Endothelial cell of hepatic sinusoid (primary cell): ENCODE data around the gene BAIAP3.

Experiments used
- in situ Hi-C: cut with HindIII; loops from 2 replicates; pipeline ENCODE4 v1.10.0; 2017; ENCODE audit warnings: low sequenced_read_pairs

BAIAP3 gene, protein sequence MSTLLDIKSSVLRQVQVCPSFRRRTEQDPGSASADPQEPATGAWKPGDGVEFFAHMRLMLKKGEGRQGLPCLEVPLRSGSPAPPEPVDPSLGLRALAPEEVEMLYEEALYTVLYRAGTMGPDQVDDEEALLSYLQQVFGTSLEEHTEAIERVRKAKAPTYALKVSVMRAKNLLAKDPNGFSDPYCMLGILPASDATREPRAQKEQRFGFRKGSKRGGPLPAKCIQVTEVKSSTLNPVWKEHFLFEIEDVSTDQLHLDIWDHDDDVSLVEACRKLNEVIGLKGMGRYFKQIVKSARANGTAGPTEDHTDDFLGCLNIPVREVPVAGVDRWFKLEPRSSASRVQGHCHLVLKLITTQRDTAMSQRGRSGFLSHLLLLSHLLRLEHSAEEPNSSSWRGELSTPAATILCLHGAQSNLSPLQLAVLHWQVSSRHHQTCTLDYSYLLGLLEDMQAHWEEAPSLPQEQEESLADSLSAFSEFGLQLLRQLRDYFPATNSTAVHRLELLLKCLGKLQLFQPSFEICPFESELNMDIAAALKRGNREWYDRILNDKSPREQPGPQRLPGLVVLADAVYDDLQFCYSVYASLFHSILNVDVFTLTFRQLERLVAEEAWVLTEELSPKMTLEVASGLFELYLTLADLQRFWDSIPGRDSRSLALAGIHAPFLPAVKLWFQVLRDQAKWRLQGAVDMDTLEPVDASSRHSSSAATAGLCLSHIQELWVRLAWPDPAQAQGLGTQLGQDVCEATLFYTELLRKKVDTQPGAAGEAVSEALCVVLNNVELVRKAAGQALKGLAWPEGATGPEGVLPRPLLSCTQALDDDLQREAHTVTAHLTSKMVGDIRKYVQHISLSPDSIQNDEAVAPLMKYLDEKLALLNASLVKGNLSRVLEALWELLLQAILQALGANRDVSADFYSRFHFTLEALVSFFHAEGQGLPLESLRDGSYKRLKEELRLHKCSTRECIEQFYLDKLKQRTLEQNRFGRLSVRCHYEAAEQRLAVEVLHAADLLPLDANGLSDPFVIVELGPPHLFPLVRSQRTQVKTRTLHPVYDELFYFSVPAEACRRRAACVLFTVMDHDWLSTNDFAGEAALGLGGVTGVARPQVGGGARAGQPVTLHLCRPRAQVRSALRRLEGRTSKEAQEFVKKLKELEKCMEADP

DNA sequence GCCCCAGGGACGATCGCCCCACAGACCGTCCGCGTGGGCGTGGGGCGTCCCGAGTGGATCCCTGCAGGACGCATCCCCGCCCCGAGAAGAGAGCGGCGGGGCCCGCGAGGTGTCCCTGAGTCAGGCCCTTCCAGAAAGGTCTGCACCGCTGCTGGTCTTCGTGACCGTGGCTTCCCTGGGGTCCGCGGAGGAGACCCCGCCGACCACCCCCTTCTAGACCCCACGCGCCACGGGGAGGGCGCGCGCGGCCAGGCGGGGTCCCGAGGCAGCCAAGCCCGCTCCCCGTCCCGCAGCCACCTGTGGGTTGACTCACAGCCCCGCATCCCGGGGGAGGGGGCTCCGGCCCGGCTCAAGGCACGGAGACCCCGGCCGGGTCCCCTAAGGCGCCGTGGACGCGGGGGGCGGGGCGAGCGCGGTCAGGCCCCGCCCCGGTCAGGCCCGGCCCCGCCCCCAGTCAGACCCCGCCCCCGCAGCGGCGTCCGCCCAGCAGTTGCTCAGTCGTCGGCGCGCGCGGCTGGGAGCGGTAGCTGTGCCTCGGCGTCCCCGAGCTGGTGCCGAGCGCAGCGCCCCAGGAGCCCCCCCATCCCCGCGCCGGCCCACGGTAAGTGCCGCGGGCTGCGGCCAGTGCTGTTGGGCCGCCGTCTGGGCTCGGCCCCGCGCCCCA is at the start of gene BAIAP3:
Gene BAIAP3 (plus strand): TSS at position 497 of the 664 bp plus-strand sequence. CDS start 4,905 bp downstream, outside the sequence.
- in situ Hi-C loops: no loop called here

DNA sequence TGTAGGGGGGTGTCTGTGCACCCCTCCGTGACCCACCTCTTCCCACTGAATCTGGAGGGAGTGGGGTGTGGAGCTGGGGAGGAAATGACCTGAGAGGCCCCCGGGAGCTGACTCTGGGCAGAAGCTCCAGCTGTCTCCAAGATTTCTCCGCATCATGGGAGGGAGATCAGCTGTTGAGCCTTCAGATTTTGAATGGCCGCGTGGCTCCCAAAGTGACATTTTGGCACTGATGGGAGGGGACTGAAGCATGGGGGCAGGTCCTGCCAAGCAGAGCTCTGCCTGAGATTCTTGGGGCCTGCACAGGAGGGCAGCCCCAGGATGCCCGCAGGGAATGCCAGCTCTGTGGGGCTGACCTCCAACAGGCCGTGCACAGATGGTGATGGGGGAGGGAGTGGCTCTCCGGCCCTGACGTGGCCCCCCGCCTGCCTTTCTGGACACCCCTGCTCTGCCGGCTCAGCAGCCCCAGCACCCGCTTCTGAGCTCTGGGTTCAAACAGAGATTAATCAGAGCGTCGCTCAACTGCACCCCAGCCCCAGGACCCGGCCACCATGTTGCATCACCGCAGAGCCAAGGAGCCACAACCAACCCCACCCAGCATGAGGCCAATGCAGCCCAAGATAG is 49.3 kb upstream of the BAIAP3 start:
- in situ Hi-C loops: loop anchor here (25.0 kb wide), 2 partner anchors 103 to 297 kb away; partner anchors contain the start of gene SOX8

DNA sequence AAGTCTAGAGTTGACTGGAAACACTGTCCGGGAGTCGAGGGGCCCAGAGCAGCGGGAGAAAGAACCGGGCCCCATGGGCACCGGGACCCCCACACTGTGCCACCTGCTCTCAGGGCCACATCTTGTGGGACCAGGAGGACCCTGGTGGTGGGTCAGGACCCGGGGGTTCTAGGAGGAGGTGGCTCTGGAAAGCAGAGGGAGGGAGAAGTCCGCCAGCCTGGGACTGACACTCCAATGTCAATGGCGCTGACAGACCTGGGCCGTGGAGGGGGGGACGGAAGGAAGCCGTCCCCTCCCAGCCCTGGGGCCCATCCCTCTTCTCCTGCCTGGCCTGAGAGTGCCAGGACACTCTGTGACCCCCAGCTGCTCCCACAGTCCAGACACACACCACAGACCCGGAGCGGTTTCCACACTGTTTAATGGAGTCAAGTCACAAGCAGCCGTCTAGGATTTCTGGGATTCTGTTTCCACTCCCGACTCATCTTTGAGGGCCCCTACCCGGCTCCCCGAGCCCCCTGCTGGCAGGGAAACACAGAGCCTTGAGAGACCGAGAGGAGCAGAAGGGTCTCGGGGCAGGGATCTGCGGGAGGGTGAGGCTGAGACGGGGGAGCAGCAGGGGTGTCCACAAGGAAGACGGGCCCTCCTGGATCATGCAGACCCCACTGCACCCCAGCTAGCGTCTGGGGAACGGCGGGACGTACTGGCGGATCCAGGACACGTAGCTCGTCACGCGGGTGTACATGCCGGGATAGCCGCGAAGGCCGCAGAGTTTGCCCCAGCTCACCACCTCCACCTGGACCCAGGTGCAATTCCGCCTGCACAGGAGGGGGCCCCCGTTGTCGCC is 47.6 kb upstream of the BAIAP3 start:
- in situ Hi-C loops: loop anchor here (25.0 kb wide), 2 partner anchors 101 to 299 kb away; partner anchors contain the start of gene SOX8

DNA sequence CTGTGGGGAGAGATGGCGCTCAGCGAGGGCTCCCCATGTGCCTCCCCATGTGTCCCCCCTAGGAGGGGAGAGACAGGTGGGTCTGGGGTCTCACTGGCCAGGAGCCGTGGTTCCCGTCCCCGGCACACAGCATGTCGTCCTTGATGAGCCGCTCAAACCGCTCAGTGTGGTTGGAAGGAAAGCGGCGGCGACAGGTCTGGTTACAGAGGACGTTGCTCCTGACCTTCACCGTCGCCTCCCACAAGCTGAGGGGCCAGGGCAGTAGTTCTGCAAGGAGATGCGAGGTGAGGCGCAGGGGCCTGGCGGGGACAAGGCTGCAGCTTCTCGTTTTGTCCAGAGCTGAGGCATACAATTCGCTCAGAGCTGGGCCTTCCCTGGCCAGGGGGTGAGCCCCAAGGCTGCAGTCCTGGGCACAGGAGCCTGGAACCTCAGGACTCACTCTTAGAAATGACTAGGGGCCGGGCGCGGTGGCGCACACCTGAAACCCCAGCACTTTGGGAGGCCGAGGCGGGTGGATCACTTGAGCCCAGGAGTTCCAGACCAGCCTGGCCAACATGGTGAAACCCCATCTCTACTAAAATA is 46.8 kb upstream of the BAIAP3 start:
- in situ Hi-C loops: loop anchor here (25.0 kb wide), 2 partner anchors 101 to 299 kb away; partner anchors contain the start of gene SOX8

DNA sequence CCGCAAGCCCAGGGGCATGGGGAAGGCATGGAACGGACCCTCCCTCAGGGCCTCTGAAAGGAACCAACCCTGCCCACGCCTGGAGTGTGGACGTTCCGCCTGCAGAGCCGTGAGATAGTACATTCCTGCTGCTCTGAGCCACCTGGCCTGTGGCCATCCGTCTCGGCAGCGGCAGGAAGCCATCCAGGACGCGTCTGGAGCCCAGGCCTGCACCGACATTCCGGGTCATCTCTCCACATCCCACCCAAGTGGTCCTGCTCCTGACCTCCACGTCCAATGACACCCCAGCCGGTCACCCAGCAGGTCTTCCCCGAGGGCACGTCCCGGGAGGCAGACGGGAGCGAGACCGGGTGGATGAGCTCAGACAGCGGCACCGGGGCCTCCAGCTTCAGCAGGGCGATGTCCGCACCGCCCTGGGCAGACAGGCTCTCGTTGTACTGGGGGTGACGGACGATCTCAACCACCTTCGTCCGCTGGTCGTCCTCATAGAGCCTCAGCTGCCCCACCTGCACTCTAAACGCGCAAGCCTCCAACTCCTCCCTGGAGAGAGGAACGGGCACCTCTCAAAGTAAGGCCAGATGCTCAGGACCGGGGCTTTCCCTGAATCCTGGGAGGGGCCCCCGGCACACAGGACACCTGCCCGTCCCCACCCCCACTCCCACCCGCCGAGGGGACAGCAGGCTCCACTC is 45.3 kb upstream of the BAIAP3 start:
- in situ Hi-C loops: loop anchor here (25.0 kb wide), 2 partner anchors 99 to 301 kb away; partner anchors contain the start of gene SOX8

DNA sequence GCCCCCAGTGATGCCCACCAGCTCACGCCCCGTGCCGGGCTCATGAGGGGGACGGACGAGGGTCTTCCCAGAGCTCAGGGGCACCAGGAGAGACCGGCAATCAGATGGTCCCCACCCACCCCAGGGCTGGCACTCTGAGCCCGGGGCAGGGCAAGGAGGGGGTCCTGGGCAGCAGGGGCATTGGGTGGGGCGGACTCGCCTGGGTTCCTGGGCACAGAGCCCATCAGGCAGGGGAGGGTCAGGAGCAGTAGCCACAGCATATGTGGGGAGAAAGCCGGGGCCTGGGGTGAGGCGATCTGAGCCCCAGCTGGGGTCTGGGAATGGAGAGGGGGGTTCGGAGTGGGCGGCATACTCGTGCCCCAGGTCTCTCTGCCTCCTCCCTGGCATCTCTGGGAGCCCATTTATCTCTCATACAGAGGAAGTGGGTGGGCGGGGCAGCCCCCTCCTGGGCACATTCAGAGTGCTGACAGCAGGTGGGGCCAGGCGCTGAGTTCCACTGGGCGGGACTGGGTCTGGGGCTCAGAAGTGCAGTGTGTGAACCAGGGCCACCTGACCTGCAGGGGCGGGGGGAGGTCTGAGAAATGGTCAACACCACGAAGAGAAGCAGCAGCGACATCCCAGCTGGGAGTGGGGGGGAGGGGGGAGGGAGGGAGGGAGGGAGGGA is 44.5 kb upstream of the BAIAP3 start:
- in situ Hi-C loops: loop anchor here (25.0 kb wide), 2 partner anchors 98 to 302 kb away; partner anchors contain the start of gene SOX8

DNA sequence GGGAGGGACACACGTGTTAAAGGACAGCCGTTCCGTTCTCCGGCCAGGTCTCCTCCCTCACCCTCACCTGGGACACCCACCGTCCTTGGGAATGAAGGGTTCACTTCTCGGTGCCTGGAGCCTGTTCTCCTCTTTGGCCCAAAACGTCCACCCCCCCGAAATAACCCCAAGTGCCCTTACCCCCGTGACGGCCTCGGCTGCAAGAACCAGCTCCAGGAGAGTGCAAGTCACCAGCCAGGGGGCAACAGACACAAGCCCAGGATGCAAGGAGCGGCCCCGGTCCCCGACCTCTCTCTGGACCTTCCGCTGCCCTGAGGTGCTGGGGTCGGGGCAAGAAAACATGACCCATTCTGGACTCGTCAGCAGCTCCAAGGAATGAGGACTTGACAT is 44.0 kb upstream of the BAIAP3 start:
- in situ Hi-C loops: loop anchor here (25.0 kb wide), 2 partner anchors 98 to 302 kb away; partner anchors contain the start of gene SOX8

DNA sequence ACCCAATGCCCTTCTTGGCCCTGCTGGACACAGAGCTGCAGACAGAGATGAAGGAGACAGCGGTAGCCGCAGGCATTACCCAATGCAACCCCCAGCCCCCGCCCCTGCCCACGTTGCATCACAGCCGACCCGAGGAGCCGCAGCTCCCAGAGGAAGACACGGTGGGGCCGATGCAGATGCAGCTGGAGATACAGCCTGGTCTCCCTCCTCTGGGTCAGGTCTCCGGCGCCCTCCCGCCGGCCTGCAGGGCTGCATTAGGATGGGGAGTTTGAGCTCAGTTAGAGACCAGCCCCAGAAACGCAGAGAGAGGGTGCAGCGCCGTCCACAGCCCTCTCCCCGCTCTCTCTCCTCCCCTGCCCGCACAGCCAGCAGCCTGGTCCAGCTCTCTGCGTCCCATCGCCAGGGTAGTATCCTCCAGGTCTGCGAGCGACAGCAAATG is 43.4 kb upstream of the BAIAP3 start:
- in situ Hi-C loops: loop anchor here (25.0 kb wide), 2 partner anchors 97 to 303 kb away; partner anchors contain the start of gene SOX8

DNA sequence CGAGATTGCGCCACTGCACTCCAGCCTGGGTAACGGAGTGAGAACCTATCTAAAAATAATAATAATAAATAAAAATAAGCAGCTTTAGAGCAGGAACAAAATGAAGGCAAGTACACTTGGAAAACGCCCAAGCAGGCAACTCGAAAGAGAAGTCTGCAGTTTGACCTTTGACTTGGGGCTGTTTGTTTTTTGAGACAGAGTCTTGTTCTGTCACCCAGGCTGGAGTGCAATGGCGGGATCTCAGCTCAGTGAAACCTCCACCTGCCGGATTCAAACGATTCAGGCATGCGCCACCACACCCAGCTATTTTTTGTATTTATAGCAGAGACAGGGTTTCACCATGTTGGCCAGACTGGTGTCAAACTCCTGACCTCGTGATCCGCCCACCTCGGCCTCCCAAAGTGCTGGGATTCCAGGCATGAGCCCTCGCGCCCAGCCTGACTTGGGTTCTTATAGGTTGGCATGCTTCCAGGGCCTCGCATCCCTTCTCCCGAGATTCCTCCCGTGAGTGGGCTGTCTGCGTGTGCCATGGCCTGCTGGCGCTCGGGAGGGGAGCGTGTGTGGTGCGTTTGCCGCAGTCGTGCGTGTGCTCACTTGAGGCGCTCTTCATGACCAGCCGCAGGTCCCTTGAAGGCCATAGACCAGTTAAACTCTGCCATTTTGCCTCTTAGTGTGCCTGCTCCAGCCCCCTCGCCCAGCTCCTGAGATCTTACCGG is 42.4 kb upstream of the BAIAP3 start:
- in situ Hi-C loops: loop anchor here (25.0 kb wide), 2 partner anchors 96 to 304 kb away; partner anchors contain the start of gene SOX8

DNA sequence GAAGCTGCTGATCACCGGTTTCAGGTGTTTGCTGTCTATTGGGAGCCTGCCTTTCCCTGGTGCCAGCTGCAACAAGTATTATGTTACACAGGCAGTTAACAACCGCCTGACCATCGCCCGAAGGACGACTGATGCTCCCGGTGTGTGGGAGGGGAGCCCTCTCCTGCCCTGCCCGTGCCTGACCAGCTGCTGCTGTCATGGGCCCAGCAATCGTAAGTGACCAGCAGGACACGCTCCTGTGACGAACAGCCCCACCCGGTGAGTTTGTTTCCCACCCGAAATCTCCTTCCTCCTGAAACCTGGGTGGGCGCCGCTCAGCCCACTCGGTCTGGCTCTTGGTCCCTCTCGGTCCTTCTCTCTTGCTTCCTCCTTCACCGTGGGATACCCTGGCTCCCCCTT is 41.9 kb upstream of the BAIAP3 start:
- in situ Hi-C loops: loop anchor here (25.0 kb wide), 2 partner anchors 96 to 304 kb away; partner anchors contain the start of gene SOX8

DNA sequence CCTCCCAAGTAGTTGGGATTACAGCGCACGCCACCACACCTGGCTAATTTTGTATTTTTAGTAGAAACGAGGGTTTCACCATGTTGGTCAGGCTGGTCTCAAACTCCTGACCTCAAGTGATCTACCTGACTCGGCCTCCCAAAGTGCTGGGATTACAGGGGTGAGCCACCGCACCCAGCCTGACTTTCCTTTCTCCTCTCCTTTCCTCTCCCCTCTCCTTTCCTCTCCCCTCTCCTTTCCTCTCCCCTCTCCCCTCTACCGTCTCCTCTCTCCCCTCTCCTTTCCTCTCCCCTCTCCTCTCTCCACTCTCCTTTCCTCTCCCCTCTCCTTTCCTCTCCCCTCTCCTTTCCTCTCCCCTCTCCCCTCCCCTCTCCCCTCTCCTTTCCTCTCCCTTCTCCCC is 41.2 kb upstream of the BAIAP3 start:
- in situ Hi-C loops: loop anchor here (25.0 kb wide), 2 partner anchors 95 to 305 kb away; partner anchors contain the start of gene SOX8

DNA sequence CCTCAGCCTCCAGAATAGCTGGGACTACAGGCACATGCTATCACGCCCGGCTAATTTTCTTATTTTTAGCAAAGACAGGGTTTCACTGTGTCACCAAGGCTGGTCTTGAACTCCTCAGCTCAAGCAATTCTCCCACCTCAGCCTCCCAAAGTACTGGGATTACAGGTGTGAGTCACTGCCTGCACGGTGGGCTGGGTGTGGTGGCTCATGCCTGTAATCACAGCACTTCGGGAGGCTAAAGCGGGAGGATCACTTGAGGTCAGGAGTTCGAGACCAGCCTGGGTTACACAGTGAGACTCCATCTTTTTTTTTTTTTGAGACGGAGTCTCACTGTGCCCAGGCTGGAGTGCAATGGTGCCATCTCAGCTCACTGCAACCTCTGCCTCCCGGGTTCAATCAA is 40.6 kb upstream of the BAIAP3 start:
- in situ Hi-C loops: loop anchor here (25.0 kb wide), 2 partner anchors 94 to 306 kb away; partner anchors contain the start of gene SOX8

DNA sequence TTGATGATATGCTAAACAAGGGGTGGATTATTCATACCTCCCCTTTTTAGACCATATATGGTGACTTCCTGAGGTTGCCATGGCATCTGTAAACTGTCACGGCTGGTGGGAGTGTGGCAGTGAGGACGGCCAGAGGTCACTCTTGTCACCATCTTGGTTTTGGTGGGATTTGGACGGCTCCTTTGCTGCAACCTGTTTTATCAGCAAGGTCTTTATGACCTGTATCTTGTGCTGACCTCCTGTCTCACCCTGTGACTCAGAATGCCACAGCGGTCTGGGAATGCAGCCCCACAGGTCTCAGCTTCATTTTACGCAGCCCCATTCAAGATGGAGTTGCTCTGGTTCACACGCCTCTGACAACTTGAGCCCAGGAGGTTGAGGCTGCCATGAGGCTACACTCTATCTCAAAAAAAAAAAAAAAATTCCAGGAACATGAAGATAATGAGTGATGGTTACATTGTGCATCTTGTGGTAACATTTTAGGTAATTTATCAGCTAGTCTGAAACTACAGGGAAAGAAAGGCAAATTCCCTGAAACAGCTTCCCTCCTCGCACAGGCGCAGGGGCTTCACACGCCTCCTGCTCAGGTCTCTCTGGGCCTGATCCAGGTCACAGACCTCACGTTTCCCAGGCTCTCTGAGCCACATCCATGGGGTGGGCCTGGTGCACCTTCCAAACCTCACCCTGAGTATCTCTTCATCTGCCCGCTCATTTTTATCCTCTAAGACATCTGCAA is 39.4 kb upstream of the BAIAP3 start:
- in situ Hi-C loops: loop anchor here (25.0 kb wide), 2 partner anchors 93 to 307 kb away; partner anchors contain the start of gene SOX8

DNA sequence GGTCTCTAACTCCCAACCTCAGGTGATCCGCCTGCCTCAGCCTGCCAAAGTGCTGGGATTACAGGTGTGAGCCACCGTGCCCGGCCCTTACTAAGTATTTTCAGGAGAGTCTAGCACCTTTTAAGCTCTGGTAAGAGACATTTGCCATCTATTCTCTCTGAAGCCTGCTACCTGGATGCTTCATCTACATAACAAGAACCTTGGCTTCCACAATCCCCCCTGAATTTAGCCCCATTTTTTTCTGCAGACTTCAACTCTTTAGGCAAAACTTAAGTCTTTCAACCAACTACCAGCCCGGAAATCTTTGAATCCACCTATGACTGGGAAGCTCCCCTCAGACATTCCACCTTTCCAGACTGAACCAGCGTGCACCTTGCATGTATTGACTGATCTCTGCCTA is 38.0 kb upstream of the BAIAP3 start:
- in situ Hi-C loops: loop anchor here (25.0 kb wide), 2 partner anchors 92 to 308 kb away; partner anchors contain the start of gene SOX8

DNA sequence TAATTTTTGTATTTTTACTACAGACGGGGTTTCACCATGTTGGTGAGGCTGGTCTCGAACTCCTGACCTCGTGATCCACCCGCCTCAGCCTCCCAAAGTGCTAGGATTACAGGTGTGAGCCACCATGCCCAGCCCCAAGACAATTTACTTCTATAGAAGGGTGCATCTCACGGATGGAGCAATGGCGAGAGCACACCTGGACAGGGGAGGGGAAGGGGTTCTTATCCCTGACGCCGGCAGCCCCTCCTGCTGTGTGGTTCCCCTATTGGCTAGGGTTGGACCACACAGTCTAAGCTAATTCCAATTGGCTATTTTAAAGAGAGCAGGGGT is 36.8 kb upstream of the BAIAP3 start:
- in situ Hi-C loops: loop anchor here (25.0 kb wide), 2 partner anchors 91 to 309 kb away; partner anchors contain the start of gene SOX8
